Measurements from ENCODE around the gene PIGQ.

- TF ChIP-seq CTCF (IDR thresholded peaks at IDR 0.05): no peak
- no peak for TF ChIP-seq POLR2A (IDR thresholded peaks at IDR 0.05)
Measured at GRCh38 chr16:576823-577201, 7.0 kb downstream of the PIGQ start.

All from heart left ventricle (tissue), 13 donors.